ENCODE measurements around the gene UQCRC2.
"Not testable (repeated sequence)": the region's sequence is repeated elsewhere in the genome, so short reads cannot be mapped to it uniquely, and the experiment has no call there.

The UQCRC2 gene

GRCh38 chr16:21994856-21995465 is 41.8 kb downstream of the UQCRC2 start:
- WGBS, 2 experiments = 85 to 89% methylated on average over 12 to 13 of the region's 13 CpGs
- H3K4me1 ChIP-seq (ENCODE audit: control insufficient read depth, insufficient read depth, low read length) = no peaks in the 10 kb centered on the region

GRCh38 chr16:21996923-21997696 is 43.9 kb downstream of the UQCRC2 start:
- Histone ChIP-seq H3K36me3 (ENCODE audit: control insufficient read depth, insufficient read depth, low read length) (no peaks in the 10 kb centered on the region), H3K27ac (ENCODE audit: insufficient read depth, low read depth, low read length, poor library complexity, severe bottlenecking) (no peak overlapping the region), H3K4me3 (ENCODE audit: insufficient read depth, low read depth, low read length) (no peak overlapping the region), H3K9me3 (ENCODE audit: control insufficient read depth, low read length) (no peaks in the 10 kb centered on the region), H3K27me3 (ENCODE audit: control insufficient read depth, insufficient read depth, low read length, poor library complexity, severe bottlenecking) (no peaks in the 10 kb centered on the region), H3K4me1 (ENCODE audit: control insufficient read depth, insufficient read depth, low read length) (no peaks in the 10 kb centered on the region)
- 91% methylated on average over 9 of the region's 9 CpGs for WGBS, 2 experiments

More at GRCh38 chr16:21994856-21995465, 41.8 kb downstream of the UQCRC2 start:
- Histone ChIP-seq H3K9me3 (ENCODE audit: control insufficient read depth, low read length) (no peaks in the 10 kb centered on the region), H3K27me3 (ENCODE audit: control insufficient read depth, insufficient read depth, low read length, poor library complexity, severe bottlenecking) (no peaks in the 10 kb centered on the region), H3K36me3 (ENCODE audit: control insufficient read depth, insufficient read depth, low read length) (no peaks in the 10 kb centered on the region), H3K4me3 (ENCODE audit: insufficient read depth, low read depth, low read length) (no peak overlapping the region), H3K27ac (ENCODE audit: insufficient read depth, low read depth, low read length, poor library complexity, severe bottlenecking) (no peak overlapping the region)

GRCh38 chr16:21997697-21998480 is 44.7 kb downstream of the UQCRC2 start:
- 92% methylated on average over 7 of the region's 7 CpGs for WGBS, 2 experiments
- no peaks in the 10 kb centered on the region for H3K9me3 ChIP-seq (ENCODE audit: control insufficient read depth, low read length)
- H3K36me3 ChIP-seq (ENCODE audit: control insufficient read depth, insufficient read depth, low read length) = no peaks in the 10 kb centered on the region
- H3K4me3 ChIP-seq (ENCODE audit: insufficient read depth, low read depth, low read length) = no peak overlapping the region
- H3K27ac ChIP-seq (ENCODE audit: insufficient read depth, low read depth, low read length, poor library complexity, severe bottlenecking) = no peak overlapping the region
- H3K4me1 ChIP-seq (ENCODE audit: control insufficient read depth, insufficient read depth, low read length) = no peaks in the 10 kb centered on the region
- no peaks in the 10 kb centered on the region for H3K27me3 ChIP-seq (ENCODE audit: control insufficient read depth, insufficient read depth, low read length, poor library complexity, severe bottlenecking)

GRCh38 chr16:22001591-22001990 is 48.4 kb downstream of the UQCRC2 start:
- no peaks in the 10 kb centered on the region for H3K36me3 ChIP-seq (ENCODE audit: control insufficient read depth, insufficient read depth, low read length)
- H3K4me1 ChIP-seq (ENCODE audit: control insufficient read depth, insufficient read depth, low read length) = peaks cover 6% of the 10 kb centered on the region
- 89 to 100% methylated on average over 1 of the region's 1 CpG for WGBS, 2 experiments
- H3K4me3 ChIP-seq (ENCODE audit: insufficient read depth, low read depth, low read length) = no peak overlapping the region
- no peak overlapping the region for H3K27ac ChIP-seq (ENCODE audit: insufficient read depth, low read depth, low read length, poor library complexity, severe bottlenecking)
- no peaks in the 10 kb centered on the region for H3K9me3 ChIP-seq (ENCODE audit: control insufficient read depth, low read length)
- peaks cover 5% of the 10 kb centered on the region for H3K27me3 ChIP-seq (ENCODE audit: control insufficient read depth, insufficient read depth, low read length, poor library complexity, severe bottlenecking)

- H3K27me3 ChIP-seq (ENCODE audit: control insufficient read depth, insufficient read depth, low read length, poor library complexity, severe bottlenecking); H3K9me3 ChIP-seq (ENCODE audit: control insufficient read depth, low read length); H3K4me1 ChIP-seq (ENCODE audit: control insufficient read depth, insufficient read depth, low read length); H3K27ac ChIP-seq (ENCODE audit: insufficient read depth, low read depth, low read length, poor library complexity, severe bottlenecking); H3K4me3 ChIP-seq (ENCODE audit: insufficient read depth, low read depth, low read length); H3K36me3 ChIP-seq (ENCODE audit: control insufficient read depth, insufficient read depth, low read length): not testable (repeated sequence)
- 91% methylated on average over 1 of the region's 1 CpG for WGBS, 2 experiments
These were observed 48.9 kb downstream of the UQCRC2 start for GRCh38 chr16:22002047-22002446.

- Histone ChIP-seq H3K27ac (ENCODE audit: insufficient read depth, low read depth, low read length, poor library complexity, severe bottlenecking) (no peak overlapping the region), H3K27me3 (ENCODE audit: control insufficient read depth, insufficient read depth, low read length, poor library complexity, severe bottlenecking) (peaks cover 13% of the 10 kb centered on the region), H3K36me3 (ENCODE audit: control insufficient read depth, insufficient read depth, low read length) (no peaks in the 10 kb centered on the region), H3K9me3 (ENCODE audit: control insufficient read depth, low read length) (no peaks in the 10 kb centered on the region), H3K4me1 (ENCODE audit: control insufficient read depth, insufficient read depth, low read length) (peaks cover 6% of the 10 kb centered on the region), H3K4me3 (ENCODE audit: insufficient read depth, low read depth, low read length) (no peak overlapping the region)
- WGBS, 2 experiments = 86 to 90% methylated on average over 4 of the region's 4 CpGs
These were observed 50.0 kb downstream of the UQCRC2 start for GRCh38 chr16:22003195-22003594.

GRCh38 chr16:22004341-22004740 is 51.2 kb downstream of the UQCRC2 start:
- Histone ChIP-seq H3K27ac (ENCODE audit: insufficient read depth, low read depth, low read length, poor library complexity, severe bottlenecking) (no peak overlapping the region), H3K9me3 (ENCODE audit: control insufficient read depth, low read length) (no peaks in the 10 kb centered on the region), H3K27me3 (ENCODE audit: control insufficient read depth, insufficient read depth, low read length, poor library complexity, severe bottlenecking) (peaks cover 18% of the 10 kb centered on the region), H3K4me3 (ENCODE audit: insufficient read depth, low read depth, low read length) (no peak overlapping the region), H3K36me3 (ENCODE audit: control insufficient read depth, insufficient read depth, low read length) (no peaks in the 10 kb centered on the region), H3K4me1 (ENCODE audit: control insufficient read depth, insufficient read depth, low read length) (peaks cover 6% of the 10 kb centered on the region)
- WGBS, 2 experiments = 21 to 23% methylated on average over 3 of the region's 3 CpGs

- peaks cover 6% of the 10 kb centered on the region for H3K4me1 ChIP-seq (ENCODE audit: control insufficient read depth, insufficient read depth, low read length)
- no peak overlapping the region for H3K27ac ChIP-seq (ENCODE audit: insufficient read depth, low read depth, low read length, poor library complexity, severe bottlenecking)
- H3K4me3 ChIP-seq (ENCODE audit: insufficient read depth, low read depth, low read length) = no peak overlapping the region
- 94 to 100% methylated on average over 1 of the region's 1 CpG for WGBS, 2 experiments
- H3K9me3 ChIP-seq (ENCODE audit: control insufficient read depth, low read length) = no peaks in the 10 kb centered on the region
- H3K36me3 ChIP-seq (ENCODE audit: control insufficient read depth, insufficient read depth, low read length) = no peaks in the 10 kb centered on the region
- peaks cover 18% of the 10 kb centered on the region for H3K27me3 ChIP-seq (ENCODE audit: control insufficient read depth, insufficient read depth, low read length, poor library complexity, severe bottlenecking)
These were observed 52.6 kb downstream of the UQCRC2 start for GRCh38 chr16:22005746-22006145.

GRCh38 chr16:22006636-22007035 is 53.5 kb downstream of the UQCRC2 start:
- no peak overlapping the region for H3K27ac ChIP-seq (ENCODE audit: insufficient read depth, low read depth, low read length, poor library complexity, severe bottlenecking)
- WGBS, 2 experiments = 72 to 74% methylated on average over 6 of the region's 6 CpGs
- H3K27me3 ChIP-seq (ENCODE audit: control insufficient read depth, insufficient read depth, low read length, poor library complexity, severe bottlenecking) = peaks cover 18% of the 10 kb centered on the region
- no peaks in the 10 kb centered on the region for H3K9me3 ChIP-seq (ENCODE audit: control insufficient read depth, low read length)
- peaks cover 6% of the 10 kb centered on the region for H3K4me1 ChIP-seq (ENCODE audit: control insufficient read depth, insufficient read depth, low read length)
- H3K4me3 ChIP-seq (ENCODE audit: insufficient read depth, low read depth, low read length) = no peak overlapping the region
- no peaks in the 10 kb centered on the region for H3K36me3 ChIP-seq (ENCODE audit: control insufficient read depth, insufficient read depth, low read length)

GRCh38 chr16:22007159-22007508 is 54.0 kb downstream of the UQCRC2 start:
- 14 to 18% methylated on average over 8 of the region's 8 CpGs for WGBS, 2 experiments
- Histone ChIP-seq H3K27ac (ENCODE audit: insufficient read depth, low read depth, low read length, poor library complexity, severe bottlenecking) (no peak overlapping the region), H3K36me3 (ENCODE audit: control insufficient read depth, insufficient read depth, low read length) (no peaks in the 10 kb centered on the region), H3K4me3 (ENCODE audit: insufficient read depth, low read depth, low read length) (peak overlapping the region; percentile 71), H3K4me1 (ENCODE audit: control insufficient read depth, insufficient read depth, low read length) (peaks cover 6% of the 10 kb centered on the region), H3K27me3 (ENCODE audit: control insufficient read depth, insufficient read depth, low read length, poor library complexity, severe bottlenecking) (peaks cover 18% of the 10 kb centered on the region), H3K9me3 (ENCODE audit: control insufficient read depth, low read length) (no peaks in the 10 kb centered on the region)
